Bronchial epithelial cell (primary cell): ENCODE results near the gene MAN1C1. TPM values are rescaled to one million over a fixed set of nuclear protein-coding genes. Genes with fewer than 3 reads are reported as not detected.

Experiments used
- DNase-seq: peaks from one replicate; pipeline ENCODE4 v3.0.0-alpha.2; 2010; ENCODE audit warnings: low read depth
- FAIRE-seq: peaks from 2 replicates; lab custom pipeline; 2011; peaks lifted over from hg19 to GRCh38; lab: Jason Lieb, UNC
- H3K27me3 ChIP-seq: 2 replicates; pipeline ENCODE4 v1.5.1; 2011; ENCODE audit warnings: low read length; ENCODE audit not compliant: control insufficient read depth, insufficient read depth
- H3K36me3 ChIP-seq: 2 replicates; pipeline ENCODE4 v1.5.1; 2011; ENCODE audit warnings: low read length; ENCODE audit not compliant: control insufficient read depth, insufficient read depth
- H3K4me3 ChIP-seq: 2 replicates; pipeline ENCODE4 v1.5.1; 2011; ENCODE audit warnings: mild to moderate bottlenecking, low read depth, low read length, control low read depth
- total RNA-seq: library from RNA; depleted of rRNA; stranded (reverse); fragments of >200 nt; gene quantifications from 2 replicates; pipeline ENCODE4 v1.2.1, GENCODE V29; 2014
- TF ChIP-seq, protein P1 (sequence below): IDR thresholded peaks from 2 replicates; pipeline ENCODE4 v1.5.1; 2011; ENCODE audit warnings: mild to moderate bottlenecking, moderate library complexity, low read length, control low read depth, inconsistent platforms; ENCODE audit not compliant: insufficient read depth, severe bottlenecking

MAN1C1 gene
- total RNA-seq, 1 donor from 2014 or later: under 0.01 TPM

DNA sequence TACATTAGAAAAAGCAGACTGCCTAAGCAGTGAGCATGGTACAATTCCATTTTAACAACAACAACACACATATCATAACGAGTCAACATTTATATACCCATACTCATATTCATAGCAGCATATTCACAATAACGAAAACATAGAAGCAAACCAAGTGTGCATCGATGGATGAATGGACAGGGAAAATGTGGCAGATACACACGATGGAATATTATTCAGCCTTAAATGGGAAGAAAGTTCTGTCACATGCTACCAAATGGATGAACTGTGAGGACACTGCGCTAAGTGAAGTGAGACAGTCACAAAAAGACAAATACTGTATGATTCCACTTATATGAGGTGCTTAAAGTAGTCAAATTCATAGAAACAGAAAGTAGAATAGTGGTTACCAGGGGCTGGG is 9.5 kb upstream of the MAN1C1 start:
- TF ChIP-seq, protein P1, sequence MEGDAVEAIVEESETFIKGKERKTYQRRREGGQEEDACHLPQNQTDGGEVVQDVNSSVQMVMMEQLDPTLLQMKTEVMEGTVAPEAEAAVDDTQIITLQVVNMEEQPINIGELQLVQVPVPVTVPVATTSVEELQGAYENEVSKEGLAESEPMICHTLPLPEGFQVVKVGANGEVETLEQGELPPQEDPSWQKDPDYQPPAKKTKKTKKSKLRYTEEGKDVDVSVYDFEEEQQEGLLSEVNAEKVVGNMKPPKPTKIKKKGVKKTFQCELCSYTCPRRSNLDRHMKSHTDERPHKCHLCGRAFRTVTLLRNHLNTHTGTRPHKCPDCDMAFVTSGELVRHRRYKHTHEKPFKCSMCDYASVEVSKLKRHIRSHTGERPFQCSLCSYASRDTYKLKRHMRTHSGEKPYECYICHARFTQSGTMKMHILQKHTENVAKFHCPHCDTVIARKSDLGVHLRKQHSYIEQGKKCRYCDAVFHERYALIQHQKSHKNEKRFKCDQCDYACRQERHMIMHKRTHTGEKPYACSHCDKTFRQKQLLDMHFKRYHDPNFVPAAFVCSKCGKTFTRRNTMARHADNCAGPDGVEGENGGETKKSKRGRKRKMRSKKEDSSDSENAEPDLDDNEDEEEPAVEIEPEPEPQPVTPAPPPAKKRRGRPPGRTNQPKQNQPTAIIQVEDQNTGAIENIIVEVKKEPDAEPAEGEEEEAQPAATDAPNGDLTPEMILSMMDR: no peak
- peaks cover 3% of the 10 kb centered on the region for H3K27me3 ChIP-seq
- DNase-seq: no peak
- no peak for FAIRE-seq
- no peak overlapping the region for H3K4me3 ChIP-seq
- H3K36me3 ChIP-seq: no peaks in the 10 kb centered on the region

GRCh38 chr1:25608488-25609178 is 8.0 kb upstream of the MAN1C1 start:
- DNase-seq (peak; percentile 59), FAIRE-seq (no peak)
- H3K4me3 ChIP-seq: no peak overlapping the region

DNA sequence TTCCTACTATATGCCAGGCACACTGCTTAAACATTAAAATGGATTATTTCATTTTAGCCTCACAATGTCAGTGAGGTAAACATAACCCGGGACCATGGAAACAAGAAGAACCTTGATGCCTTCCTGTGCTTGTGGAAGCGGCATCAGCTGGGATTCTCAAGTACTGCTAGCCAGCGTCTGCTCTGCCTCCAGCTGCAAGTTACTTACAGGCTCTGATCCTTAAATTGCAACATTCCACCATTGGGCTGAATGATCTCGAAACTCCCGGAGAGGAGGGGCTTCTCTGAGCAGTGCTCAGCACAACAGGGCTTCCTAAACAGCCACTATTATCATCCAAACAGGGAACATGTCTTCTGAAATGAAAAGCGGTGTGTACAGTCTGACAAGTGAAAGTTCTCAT is 6.7 kb upstream of the MAN1C1 start:
- TF ChIP-seq, protein P1: no peak
- H3K4me3 ChIP-seq: no peak overlapping the region
- H3K27me3 ChIP-seq: peaks cover 7% of the 10 kb centered on the region
- no peaks in the 10 kb centered on the region for H3K36me3 ChIP-seq
- FAIRE-seq (no peak), DNase-seq (no peak)

More at GRCh38 chr1:25608488-25609178, 8.0 kb upstream of the MAN1C1 start:
- no peaks in the 10 kb centered on the region for H3K36me3 ChIP-seq
- TF ChIP-seq, protein P1: peak; percentile 64
- H3K27me3 ChIP-seq: peaks cover 5% of the 10 kb centered on the region

- Histone ChIP-seq H3K4me3 (no peak overlapping the region), H3K36me3 (no peaks in the 10 kb centered on the region), H3K27me3 (peaks cover 7% of the 10 kb centered on the region)
- DNase-seq (no peak), FAIRE-seq (no peak)
- TF ChIP-seq, protein P1: peak; percentile 29
These were observed 5.6 kb upstream of the MAN1C1 start for GRCh38 chr1:25610822-25611630.

DNA sequence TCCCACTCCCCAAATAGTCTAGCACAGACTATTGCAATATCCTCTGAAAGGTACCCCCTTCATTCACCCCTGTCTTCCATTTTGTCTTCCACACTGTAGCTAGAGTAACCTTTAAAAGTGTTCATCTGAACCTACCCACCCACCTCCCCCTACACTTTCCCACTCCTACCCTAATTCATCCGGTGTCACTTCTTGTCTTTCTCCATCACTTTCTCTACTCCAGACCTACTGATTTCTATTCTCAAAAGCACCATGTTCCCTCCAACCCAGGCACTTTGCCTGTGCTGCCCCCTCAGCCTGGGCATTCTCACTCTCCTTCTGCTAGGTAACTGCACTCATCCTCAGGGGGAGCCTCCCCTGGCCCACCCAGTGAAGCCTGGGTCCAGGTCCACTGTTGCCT is 4.7 kb upstream of the MAN1C1 start:
- no peak for FAIRE-seq
- DNase-seq: no peak
- no peak overlapping the region for H3K4me3 ChIP-seq
- TF ChIP-seq, protein P1: no peak
- peaks cover 7% of the 10 kb centered on the region for H3K27me3 ChIP-seq
- no peaks in the 10 kb centered on the region for H3K36me3 ChIP-seq
